Measurements from ENCODE around the gene SGSM1.

DNA sequence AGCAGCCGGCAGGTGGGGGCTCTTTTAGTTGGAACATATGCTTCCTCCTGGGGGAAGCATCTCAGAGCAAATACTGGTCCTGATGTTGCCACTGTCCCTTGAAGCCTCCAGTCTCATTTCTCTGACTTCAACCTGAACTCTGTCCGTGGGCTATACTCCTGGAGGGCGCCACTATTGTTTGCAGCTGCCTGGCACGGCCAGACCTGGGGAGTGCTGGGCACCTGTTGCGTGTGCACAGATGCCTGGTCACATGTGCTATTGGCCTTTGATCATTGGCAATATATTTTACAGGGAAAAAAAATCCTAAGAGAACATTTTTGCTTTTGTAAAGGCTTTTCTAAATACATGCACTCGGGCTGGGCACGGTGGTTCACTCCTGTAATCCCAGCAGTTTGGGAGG, 122.3 kb downstream of the SGSM1 start:
- no peak for TF ChIP-seq POLR2AphosphoS5 (IDR thresholded peaks at IDR 0.05; ENCODE audit: low read depth, low read length)
- TF ChIP-seq, protein P1, sequence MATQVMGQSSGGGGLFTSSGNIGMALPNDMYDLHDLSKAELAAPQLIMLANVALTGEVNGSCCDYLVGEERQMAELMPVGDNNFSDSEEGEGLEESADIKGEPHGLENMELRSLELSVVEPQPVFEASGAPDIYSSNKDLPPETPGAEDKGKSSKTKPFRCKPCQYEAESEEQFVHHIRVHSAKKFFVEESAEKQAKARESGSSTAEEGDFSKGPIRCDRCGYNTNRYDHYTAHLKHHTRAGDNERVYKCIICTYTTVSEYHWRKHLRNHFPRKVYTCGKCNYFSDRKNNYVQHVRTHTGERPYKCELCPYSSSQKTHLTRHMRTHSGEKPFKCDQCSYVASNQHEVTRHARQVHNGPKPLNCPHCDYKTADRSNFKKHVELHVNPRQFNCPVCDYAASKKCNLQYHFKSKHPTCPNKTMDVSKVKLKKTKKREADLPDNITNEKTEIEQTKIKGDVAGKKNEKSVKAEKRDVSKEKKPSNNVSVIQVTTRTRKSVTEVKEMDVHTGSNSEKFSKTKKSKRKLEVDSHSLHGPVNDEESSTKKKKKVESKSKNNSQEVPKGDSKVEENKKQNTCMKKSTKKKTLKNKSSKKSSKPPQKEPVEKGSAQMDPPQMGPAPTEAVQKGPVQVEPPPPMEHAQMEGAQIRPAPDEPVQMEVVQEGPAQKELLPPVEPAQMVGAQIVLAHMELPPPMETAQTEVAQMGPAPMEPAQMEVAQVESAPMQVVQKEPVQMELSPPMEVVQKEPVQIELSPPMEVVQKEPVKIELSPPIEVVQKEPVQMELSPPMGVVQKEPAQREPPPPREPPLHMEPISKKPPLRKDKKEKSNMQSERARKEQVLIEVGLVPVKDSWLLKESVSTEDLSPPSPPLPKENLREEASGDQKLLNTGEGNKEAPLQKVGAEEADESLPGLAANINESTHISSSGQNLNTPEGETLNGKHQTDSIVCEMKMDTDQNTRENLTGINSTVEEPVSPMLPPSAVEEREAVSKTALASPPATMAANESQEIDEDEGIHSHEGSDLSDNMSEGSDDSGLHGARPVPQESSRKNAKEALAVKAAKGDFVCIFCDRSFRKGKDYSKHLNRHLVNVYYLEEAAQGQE (IDR thresholded peaks at IDR 0.05; ENCODE audit: insufficient read depth in 1 of 2, low read depth in 2 of 2, low read length in 2 of 2), result no peak

All from PFSK-1 (cell line).